ENCODE results near the gene HOPX. TPM values are rescaled to one million over a fixed set of nuclear protein-coding genes. Genes with fewer than 3 reads are reported as not detected.

Gene HOPX
- total and polyA plus RNA-seq, 7 experiments from 2014 or later = 0.64 to 46.3 (median 5.5) TPM

- ATAC-seq = no peak
- no peaks in the 10 kb centered on the region for H3K9me3 ChIP-seq (ENCODE audit: control insufficient read depth in 2 of 3, low read length in 3 of 3)
- ChIA-PET POLR2A (no interaction called here), CTCF (interaction anchor here (1.1 kb wide), 1 partner anchor 8 kb away, joined by 3 read pairs; no protein-coding TSS in a partner anchor)
- Mint-ChIP-seq H3K27ac (no peak overlapping the region), H3K36me3 (peaks cover 0 to 2% (median 0%) of the 10 kb centered on the region in 5 donors), H3K4me3 (no peak overlapping the region), H3K4me1 (peaks cover 16 to 33% (median 27%) of the 10 kb centered on the region in 7 donors), H3K27me3 (peaks cover 17 to 64% (median 39%) of the 10 kb centered on the region in 5 donors), H3K9me3 (peaks cover 0 to 3% (median 0%) of the 10 kb centered on the region in 11 donors)
- DNase-seq = no peak
- H3K4me1 ChIP-seq (ENCODE audit: control insufficient read depth in 2 of 2, insufficient read depth in 2 of 2, low read length in 2 of 2) = peaks cover 12 to 23% of the 10 kb centered on the region in 2 donors
- no peak overlapping the region for H3K4me3 ChIP-seq (ENCODE audit: low read length)
- H3K27ac ChIP-seq (ENCODE audit: low read depth, low read length) = no peak overlapping the region
- intact Hi-C loops (cut with micrococcal nuclease) = loop anchor here (5.0 kb wide), 4 partner anchors 99 to 231 kb away; partner anchors contain the start of gene ARL9 (in 1 of the 2)
- no peaks in the 10 kb centered on the region for H3K36me3 ChIP-seq (ENCODE audit: control insufficient read depth in 2 of 3, insufficient read depth in 3 of 3, low read length in 3 of 3)
- H3K27me3 ChIP-seq (ENCODE audit: control insufficient read depth in 2 of 2, insufficient read depth in 2 of 2, low read length in 2 of 2) = peaks cover 0 to 3% of the 10 kb centered on the region in 2 donors
These were observed 22.6 kb downstream of the HOPX start for GRCh38 chr4:56658528-56658927.

- DNase-seq = no peak
- Mint-ChIP-seq H3K9me3 (peaks cover 0 to 3% (median 0%) of the 10 kb centered on the region in 11 donors), H3K27me3 (peaks cover 15 to 62% (median 37%) of the 10 kb centered on the region in 5 donors), H3K4me3 (peak overlapping the region in 2 of 10 donors; percentile 6 to 72), H3K4me1 (peaks cover 16 to 38% (median 32%) of the 10 kb centered on the region in 7 donors), H3K36me3 (peaks cover 0 to 2% (median 0%) of the 10 kb centered on the region in 5 donors), H3K27ac (no peak overlapping the region)
- H3K27me3 ChIP-seq (ENCODE audit: control insufficient read depth in 2 of 2, insufficient read depth in 2 of 2, low read length in 2 of 2) = peaks cover 0 to 3% of the 10 kb centered on the region in 2 donors
- no peaks in the 10 kb centered on the region for H3K9me3 ChIP-seq (ENCODE audit: control insufficient read depth in 2 of 3, low read length in 3 of 3)
- peaks cover 16 to 28% of the 10 kb centered on the region in 2 donors for H3K4me1 ChIP-seq (ENCODE audit: control insufficient read depth in 2 of 2, insufficient read depth in 2 of 2, low read length in 2 of 2)
- CTCF ChIA-PET = interaction anchor here (1.1 kb wide), 1 partner anchor 8 kb away, joined by 3 read pairs; no protein-coding TSS in a partner anchor
- ATAC-seq = no peak
- no peak overlapping the region for H3K27ac ChIP-seq (ENCODE audit: low read depth, low read length)
- intact Hi-C loops (cut with micrococcal nuclease) = loop anchor here (2.0 to 5.0 kb wide), 5 partner anchors 99 to 251 kb away; partner anchors contain the start of gene ARL9 (in 1 of the 2)
- no peaks in the 10 kb centered on the region for H3K36me3 ChIP-seq (ENCODE audit: control insufficient read depth in 2 of 3, insufficient read depth in 3 of 3, low read length in 3 of 3)
- POLR2A ChIA-PET = no interaction called here
- no peak overlapping the region for H3K4me3 ChIP-seq (ENCODE audit: low read length)
These were observed 23.3 kb downstream of the HOPX start for GRCh38 chr4:56657818-56658217.

GRCh38 chr4:56657128-56657527 is 24.0 kb downstream of the HOPX start:
- intact Hi-C loops (cut with micrococcal nuclease) = loop anchor here (2.0 to 5.0 kb wide), 5 partner anchors 100 to 252 kb away; partner anchors contain the start of gene ARL9 (in 1 of the 2)
- H3K36me3 ChIP-seq (ENCODE audit: control insufficient read depth in 2 of 3, insufficient read depth in 3 of 3, low read length in 3 of 3) = no peaks in the 10 kb centered on the region
- CTCF ChIA-PET = no interaction called here
- Mint-ChIP-seq H3K36me3 (peaks cover 0 to 4% (median 0%) of the 10 kb centered on the region in 5 donors), H3K27me3 (peaks cover 15 to 58% (median 37%) of the 10 kb centered on the region in 5 donors), H3K27ac (no peak overlapping the region), H3K4me1 (peaks cover 16 to 44% (median 34%) of the 10 kb centered on the region in 7 donors), H3K4me3 (peak overlapping the region in 9 of 10 donors; percentile 58 to 99 (median 83)), H3K9me3 (peaks cover 0 to 3% (median 0%) of the 10 kb centered on the region in 11 donors)
- POLR2A ChIA-PET = no interaction called here
- ATAC-seq = no peak
- no peak for DNase-seq
- peaks cover 16 to 28% of the 10 kb centered on the region in 2 donors for H3K4me1 ChIP-seq (ENCODE audit: control insufficient read depth in 2 of 2, insufficient read depth in 2 of 2, low read length in 2 of 2)
- no peak overlapping the region for H3K27ac ChIP-seq (ENCODE audit: low read depth, low read length)
- H3K9me3 ChIP-seq (ENCODE audit: control insufficient read depth in 2 of 3, low read length in 3 of 3) = no peaks in the 10 kb centered on the region
- peaks cover 0 to 3% of the 10 kb centered on the region in 2 donors for H3K27me3 ChIP-seq (ENCODE audit: control insufficient read depth in 2 of 2, insufficient read depth in 2 of 2, low read length in 2 of 2)
- no peak overlapping the region for H3K4me3 ChIP-seq (ENCODE audit: low read length)

- ATAC-seq = peak; percentile 77
- Histone ChIP-seq H3K9me3 (ENCODE audit: control insufficient read depth in 2 of 3, low read length in 3 of 3) (no peaks in the 10 kb centered on the region), H3K36me3 (ENCODE audit: control insufficient read depth in 2 of 3, insufficient read depth in 3 of 3, low read length in 3 of 3) (no peaks in the 10 kb centered on the region), H3K4me1 (ENCODE audit: control insufficient read depth in 2 of 2, insufficient read depth in 2 of 2, low read length in 2 of 2) (peaks cover 16 to 32% of the 10 kb centered on the region in 2 donors), H3K27me3 (ENCODE audit: control insufficient read depth in 2 of 2, insufficient read depth in 2 of 2, low read length in 2 of 2) (peaks cover 0 to 3% of the 10 kb centered on the region in 2 donors), H3K27ac (ENCODE audit: low read depth, low read length) (no peak overlapping the region), H3K4me3 (ENCODE audit: low read length) (peak overlapping the region; percentile 66)
- CTCF ChIA-PET = no interaction called here
- Mint-ChIP-seq H3K36me3 (peaks cover 0 to 7% (median 0%) of the 10 kb centered on the region in 5 donors), H3K9me3 (peaks cover 0 to 3% (median 0%) of the 10 kb centered on the region in 11 donors), H3K4me1 (peaks cover 16 to 49% (median 34%) of the 10 kb centered on the region in 7 donors), H3K4me3 (peak overlapping the region; percentile 58 to 99 (median 82)), H3K27ac (peak overlapping the region in 2 of 9 donors; percentile 19 to 64), H3K27me3 (peaks cover 15 to 51% (median 37%) of the 10 kb centered on the region in 5 donors)
- peak in 5 of 9 donors; percentile 15 to 46 (median 23) for DNase-seq
- intact Hi-C loops (cut with micrococcal nuclease) = loop anchor here (1.0 to 5.0 kb wide), 6 partner anchors 101 to 253 kb away; partner anchors contain the start of gene ARL9 (in 1 of the 2)
- POLR2A ChIA-PET = no interaction called here
These were observed 24.8 kb downstream of the HOPX start for GRCh38 chr4:56656346-56656643.

- ATAC-seq (peak; percentile 53), DNase-seq (peak in 3 of 9 donors; percentile 25 to 34 (median 27))
- intact Hi-C loops (cut with micrococcal nuclease) = loop anchor here (1.0 to 5.0 kb wide), 7 partner anchors 67 to 253 kb away; partner anchors contain the start of gene ARL9 (in 1 of the 2)
- CTCF ChIA-PET = no interaction called here
- Histone ChIP-seq H3K36me3 (ENCODE audit: control insufficient read depth in 2 of 3, insufficient read depth in 3 of 3, low read length in 3 of 3) (no peaks in the 10 kb centered on the region), H3K9me3 (ENCODE audit: control insufficient read depth in 2 of 3, low read length in 3 of 3) (no peaks in the 10 kb centered on the region), H3K4me3 (ENCODE audit: low read length) (peak overlapping the region; percentile 66), H3K4me1 (ENCODE audit: control insufficient read depth in 2 of 2, insufficient read depth in 2 of 2, low read length in 2 of 2) (peaks cover 16 to 35% of the 10 kb centered on the region in 2 donors), H3K27ac (ENCODE audit: low read depth, low read length) (no peak overlapping the region), H3K27me3 (ENCODE audit: control insufficient read depth in 2 of 2, insufficient read depth in 2 of 2, low read length in 2 of 2) (peaks cover 0 to 3% of the 10 kb centered on the region in 2 donors)
- Mint-ChIP-seq H3K27ac (peak overlapping the region in 2 of 9 donors; percentile 55 to 82), H3K4me1 (peaks cover 16 to 53% (median 34%) of the 10 kb centered on the region in 7 donors), H3K4me3 (peak overlapping the region; percentile 85 to 99 (median 90)), H3K36me3 (peaks cover 0 to 10% (median 0%) of the 10 kb centered on the region in 5 donors), H3K27me3 (peaks cover 12 to 47% (median 35%) of the 10 kb centered on the region in 5 donors), H3K9me3 (peaks cover 0 to 3% (median 0%) of the 10 kb centered on the region in 11 donors)
- POLR2A ChIA-PET = no interaction called here
These were observed 25.3 kb downstream of the HOPX start for GRCh38 chr4:56655627-56656345.

GRCh38 chr4:56655209-56655626 is 25.9 kb downstream of the HOPX start:
- H3K9me3 Mint-ChIP-seq = peaks cover 0 to 3% (median 0%) of the 10 kb centered on the region in 11 donors
- H3K27ac Mint-ChIP-seq = peak overlapping the region in 7 of 9 donors; percentile 2 to 82 (median 28)
- no peaks in the 10 kb centered on the region for H3K9me3 ChIP-seq (ENCODE audit: control insufficient read depth in 2 of 3, low read length in 3 of 3)
- intact Hi-C loops (cut with micrococcal nuclease) = loop anchor here (2.0 to 5.0 kb wide), 5 partner anchors 68 to 228 kb away; partner anchors contain the start of gene ARL9 (in 1 of the 2)
- ChIA-PET POLR2A (no interaction called here), CTCF (no interaction called here)
- H3K36me3 ChIP-seq (ENCODE audit: control insufficient read depth in 2 of 3, insufficient read depth in 3 of 3, low read length in 3 of 3) = no peaks in the 10 kb centered on the region
- H3K36me3 Mint-ChIP-seq = peaks cover 0 to 14% (median 0%) of the 10 kb centered on the region in 5 donors
- H3K27ac ChIP-seq (ENCODE audit: low read depth, low read length) = no peak overlapping the region
- peaks cover 9 to 43% (median 33%) of the 10 kb centered on the region in 5 donors for H3K27me3 Mint-ChIP-seq
- DNase-seq = peak in 4 of 9 donors; percentile 14 to 26 (median 22)
- H3K4me3 Mint-ChIP-seq = peak overlapping the region; percentile 85 to 99 (median 90)
- H3K4me3 ChIP-seq (ENCODE audit: low read length) = peak overlapping the region; percentile 66
- H3K4me1 Mint-ChIP-seq = peaks cover 16 to 59% (median 34%) of the 10 kb centered on the region in 7 donors
- peaks cover 0 to 3% of the 10 kb centered on the region in 2 donors for H3K27me3 ChIP-seq (ENCODE audit: control insufficient read depth in 2 of 2, insufficient read depth in 2 of 2, low read length in 2 of 2)
- peaks cover 16 to 36% of the 10 kb centered on the region in 2 donors for H3K4me1 ChIP-seq (ENCODE audit: control insufficient read depth in 2 of 2, insufficient read depth in 2 of 2, low read length in 2 of 2)
- ATAC-seq = peak; percentile 33

All from naive thymus-derived CD4-positive, alpha-beta T cell (primary cell).